Stimulated activated naive B cell treated with anti-CD40 and anti-IgM and Interleukin-4, amounts not matched to agents 10 μg/mL and 1 μg/mL and 100 μg/mL, for 72 hours (primary cell): ENCODE results near the gene PRMT5.

Source experiments
- ATAC-seq, 2 donors: fragments of 150-1000 bp; cut with Tn5 transposase; replicated peaks; 2 replicates each; pipeline ENCODE4 v1.10.0; 2021; ENCODE audit warnings: moderate library complexity in 1 of 2
- DNase-seq: peaks from one replicate; pipeline ENCODE4 v3.0.0; 2021
- H3K27ac Mint-ChIP-seq: one replicate; pipeline ENCODE4 v1.8.0; 2022; ENCODE audit warnings: mild to moderate bottlenecking, mixed read lengths
- H3K27me3 Mint-ChIP-seq, 2 donors: one replicate each; pipeline ENCODE4 v1.8.0; 2022; ENCODE audit warnings: mixed read lengths in 2 of 2
- H3K36me3 Mint-ChIP-seq, 2 donors: one replicate each; pipeline ENCODE4 v1.8.0; 2022; ENCODE audit warnings: mixed read lengths in 2 of 2, mild to moderate bottlenecking in 1 of 2
- H3K4me1 Mint-ChIP-seq, 2 donors: one replicate each; pipeline ENCODE4 v1.8.0; 2022; ENCODE audit warnings: mixed read lengths in 2 of 2, mild to moderate bottlenecking in 1 of 2
- H3K4me3 Mint-ChIP-seq, 2 donors: one replicate each; pipeline ENCODE4 v1.8.0; 2022; ENCODE audit warnings: mild to moderate bottlenecking in 2 of 2, mixed read lengths in 2 of 2, moderate library complexity in 1 of 2
- H3K9me3 Mint-ChIP-seq, 2 donors: one replicate each; pipeline ENCODE4 v1.8.0; 2022; ENCODE audit warnings: mixed read lengths in 2 of 2, mild to moderate bottlenecking in 1 of 2

The PRMT5 gene

GRCh38 chr14:22897357-22897756 lies 31.8 kb downstream of the PRMT5 start:
- Mint-ChIP-seq H3K36me3 (peaks cover 25 to 36% of the 10 kb centered on the region in 2 donors), H3K27ac (no peak overlapping the region), H3K4me1 (peaks cover 3 to 10% of the 10 kb centered on the region in 2 donors), H3K9me3 (no peaks in the 10 kb centered on the region), H3K4me3 (no peak overlapping the region), H3K27me3 (no peaks in the 10 kb centered on the region)
- no peak for DNase-seq
- ATAC-seq = no peak

GRCh38 chr14:22896760-22897159 lies 32.4 kb downstream of the PRMT5 start:
- Mint-ChIP-seq H3K27ac (no peak overlapping the region), H3K9me3 (no peaks in the 10 kb centered on the region), H3K36me3 (peaks cover 20 to 36% of the 10 kb centered on the region in 2 donors), H3K4me3 (no peak overlapping the region), H3K27me3 (no peaks in the 10 kb centered on the region), H3K4me1 (peaks cover 5 to 10% of the 10 kb centered on the region in 2 donors)
- ATAC-seq (no peak), DNase-seq (no peak)

- DNase-seq (no peak), ATAC-seq (no peak)
- Mint-ChIP-seq H3K27ac (no peak overlapping the region), H3K9me3 (no peaks in the 10 kb centered on the region), H3K27me3 (no peaks in the 10 kb centered on the region), H3K4me1 (peaks cover 5 to 10% of the 10 kb centered on the region in 2 donors), H3K36me3 (peaks cover 18 to 33% of the 10 kb centered on the region in 2 donors), H3K4me3 (no peak overlapping the region)
Measured at GRCh38 chr14:22896356-22896755, 32.8 kb downstream of the PRMT5 start.

DNA sequence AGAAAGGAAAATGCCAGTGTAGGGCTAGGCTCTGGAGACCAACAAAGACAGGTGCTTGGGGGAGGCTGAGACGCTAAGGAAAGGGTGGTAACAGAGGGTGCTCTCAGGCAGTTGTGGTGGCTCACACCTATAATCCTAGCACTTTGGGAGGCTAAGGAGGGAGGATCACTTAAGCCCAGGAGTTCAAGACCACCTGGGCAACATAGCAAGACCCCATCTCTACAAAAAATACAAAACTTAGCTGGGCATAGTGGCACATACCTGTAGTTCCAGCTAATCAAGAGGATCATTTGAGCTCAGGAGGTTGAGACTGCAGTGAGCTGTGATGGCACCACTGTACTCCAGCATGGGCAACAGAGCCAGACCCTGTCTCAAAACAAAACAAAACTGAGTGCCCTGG lies 33.8 kb downstream of the PRMT5 start:
- H3K4me1 Mint-ChIP-seq = peaks cover 3 to 6% of the 10 kb centered on the region in 2 donors
- H3K27me3 Mint-ChIP-seq = no peaks in the 10 kb centered on the region
- H3K4me3 Mint-ChIP-seq = no peak overlapping the region
- ATAC-seq (no peak), DNase-seq (no peak)
- no peak overlapping the region for H3K27ac Mint-ChIP-seq
- H3K36me3 Mint-ChIP-seq = peaks cover 11 to 28% of the 10 kb centered on the region in 2 donors
- H3K9me3 Mint-ChIP-seq = no peaks in the 10 kb centered on the region

DNA sequence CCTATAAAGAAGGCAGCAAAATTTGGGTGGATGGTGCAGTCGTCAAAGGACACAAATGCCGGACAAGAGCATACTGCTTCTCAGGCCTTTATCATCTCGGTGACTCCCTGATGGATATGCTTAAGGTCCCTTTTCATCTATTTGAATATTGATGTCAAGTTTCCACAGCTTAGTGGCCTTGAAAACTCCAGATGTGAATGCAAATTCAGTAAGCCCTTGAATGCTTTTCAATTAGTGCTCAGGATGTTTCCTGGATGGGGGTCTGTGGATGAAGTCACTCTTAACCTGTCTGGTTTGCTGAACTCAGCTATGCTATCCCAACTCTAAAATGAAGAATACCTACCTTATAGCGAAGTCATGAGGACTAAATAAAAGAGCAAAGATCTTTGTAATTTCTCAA lies 35.5 kb downstream of the PRMT5 start:
- peaks cover 9 to 36% of the 10 kb centered on the region in 2 donors for H3K36me3 Mint-ChIP-seq
- peaks cover 11 to 12% of the 10 kb centered on the region in 2 donors for H3K4me1 Mint-ChIP-seq
- DNase-seq = no peak
- ATAC-seq = no peak
- H3K27me3 Mint-ChIP-seq = no peaks in the 10 kb centered on the region
- H3K4me3 Mint-ChIP-seq = no peak overlapping the region
- no peak overlapping the region for H3K27ac Mint-ChIP-seq
- no peaks in the 10 kb centered on the region for H3K9me3 Mint-ChIP-seq

DNA sequence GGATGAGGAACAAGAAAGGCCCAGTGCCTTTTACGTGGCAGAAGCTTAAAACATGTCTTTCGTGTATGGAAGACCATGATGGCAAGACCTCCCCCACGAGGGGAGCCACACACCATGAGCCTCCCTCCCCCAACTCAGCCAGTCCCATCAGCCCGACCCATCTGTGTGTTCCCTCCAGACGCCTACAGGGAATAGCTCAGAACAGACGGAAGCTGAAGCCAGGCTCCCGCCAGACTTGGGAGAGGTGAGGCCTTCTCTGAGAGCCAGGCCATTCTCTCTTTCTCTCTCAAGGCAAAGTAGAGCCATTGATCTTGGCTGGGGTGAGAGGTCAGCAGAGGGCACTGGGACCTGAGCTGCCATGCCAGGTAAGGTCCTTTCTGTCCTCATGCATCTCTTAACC lies 36.7 kb downstream of the PRMT5 start:
- Mint-ChIP-seq H3K27me3 (no peaks in the 10 kb centered on the region), H3K27ac (peak overlapping the region; percentile 25), H3K4me1 (peaks cover 19 to 22% of the 10 kb centered on the region in 2 donors), H3K9me3 (no peaks in the 10 kb centered on the region), H3K36me3 (peaks cover 7 to 29% of the 10 kb centered on the region in 2 donors), H3K4me3 (no peak overlapping the region)
- no peak for ATAC-seq
- no peak for DNase-seq

GRCh38 chr14:22890416-22890815 lies 38.8 kb downstream of the PRMT5 start:
- Mint-ChIP-seq H3K9me3 (no peaks in the 10 kb centered on the region), H3K27me3 (no peaks in the 10 kb centered on the region), H3K27ac (no peak overlapping the region), H3K36me3 (peaks cover 2 to 25% of the 10 kb centered on the region in 2 donors), H3K4me1 (peaks cover 32 to 40% of the 10 kb centered on the region in 2 donors), H3K4me3 (no peak overlapping the region)
- DNase-seq (no peak), ATAC-seq (no peak)

- no peaks in the 10 kb centered on the region for H3K9me3 Mint-ChIP-seq
- DNase-seq (no peak), ATAC-seq (peak; percentile 23 to 38)
- H3K27me3 Mint-ChIP-seq = no peaks in the 10 kb centered on the region
- peaks cover 48 to 58% of the 10 kb centered on the region in 2 donors for H3K4me1 Mint-ChIP-seq
- no peak overlapping the region for H3K27ac Mint-ChIP-seq
- H3K4me3 Mint-ChIP-seq = no peak overlapping the region
- H3K36me3 Mint-ChIP-seq = peaks cover 2 to 21% of the 10 kb centered on the region in 2 donors
Measured at GRCh38 chr14:22888662-22889061, 40.5 kb downstream of the PRMT5 start.

DNA sequence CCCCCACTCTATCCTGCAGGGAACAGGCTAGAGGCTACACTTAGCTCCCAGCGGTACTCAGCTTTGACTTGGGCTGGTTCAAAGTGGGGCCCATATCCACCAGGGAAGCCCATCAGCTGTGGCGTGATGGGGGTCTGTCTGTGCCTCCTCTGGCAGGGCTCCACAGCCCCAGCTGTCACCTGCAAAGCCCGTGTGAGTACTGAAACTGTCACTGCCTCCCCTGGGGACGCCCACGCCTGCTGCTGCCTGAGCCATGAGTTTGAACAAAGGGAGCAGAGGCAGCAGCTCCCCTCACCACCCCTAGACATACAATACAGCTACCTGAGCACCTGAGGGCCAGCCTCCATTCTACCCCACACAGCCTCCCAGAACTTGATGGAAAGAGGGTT lies 41.2 kb downstream of the PRMT5 start:
- Mint-ChIP-seq H3K36me3 (peaks cover 2 to 20% of the 10 kb centered on the region in 2 donors), H3K27ac (peak overlapping the region; percentile 96), H3K9me3 (no peaks in the 10 kb centered on the region), H3K4me3 (peak overlapping the region; percentile 83 to 85), H3K4me1 (peaks cover 54 to 64% of the 10 kb centered on the region in 2 donors), H3K27me3 (no peaks in the 10 kb centered on the region)
- peak; percentile 70 to 73 for ATAC-seq
- peak; percentile 79 for DNase-seq

DNA sequence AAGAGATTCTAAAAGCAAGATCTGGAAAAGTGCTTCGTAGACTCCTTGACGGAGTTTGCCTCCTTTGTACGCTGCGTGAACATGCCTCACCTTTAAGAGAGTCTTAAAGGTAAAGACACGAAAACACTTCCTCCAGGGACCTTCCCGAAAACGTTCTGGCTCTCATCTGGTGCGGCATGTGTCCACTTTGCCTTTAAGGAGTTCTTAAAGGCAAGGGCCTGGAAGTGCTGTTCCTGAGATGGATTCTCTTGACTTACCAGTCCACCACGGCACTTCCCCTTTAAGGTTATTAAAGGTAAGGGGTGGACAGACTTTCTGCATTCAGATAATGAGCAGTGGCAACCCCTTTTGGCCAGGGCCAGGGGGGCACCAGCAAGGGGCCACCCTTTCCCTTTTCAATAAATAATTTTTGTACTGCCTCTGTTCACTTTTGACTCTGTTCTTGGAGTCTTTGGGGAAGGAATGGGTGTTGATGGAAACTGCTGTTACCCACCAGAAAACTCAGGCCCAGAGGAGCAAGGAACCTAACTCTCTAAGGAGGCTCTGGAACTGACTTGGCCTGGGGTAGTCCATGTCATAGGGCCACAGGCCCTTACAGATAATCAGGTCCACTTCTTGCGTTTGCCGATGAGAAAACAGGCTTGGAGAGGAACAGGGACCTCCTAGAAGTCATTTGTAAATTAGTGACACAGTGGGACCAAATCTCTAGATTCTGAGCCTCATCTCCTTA lies 41.8 kb downstream of the PRMT5 start:
- Mint-ChIP-seq H3K4me1 (peaks cover 59 to 70% of the 10 kb centered on the region in 2 donors), H3K9me3 (no peaks in the 10 kb centered on the region), H3K27ac (peak overlapping the region; percentile 96), H3K36me3 (peaks cover 0 to 16% of the 10 kb centered on the region in 2 donors), H3K27me3 (no peaks in the 10 kb centered on the region), H3K4me3 (peak overlapping the region; percentile 83 to 85)
- DNase-seq (peak; percentile 53), ATAC-seq (peak; percentile 41 to 51)

GRCh38 chr14:22886500-22887259 lies 42.5 kb downstream of the PRMT5 start:
- Mint-ChIP-seq H3K27me3 (no peaks in the 10 kb centered on the region), H3K36me3 (peaks cover 0 to 11% of the 10 kb centered on the region in 2 donors), H3K4me3 (peak overlapping the region; percentile 83 to 85), H3K4me1 (peaks cover 63 to 77% of the 10 kb centered on the region in 2 donors), H3K27ac (peak overlapping the region; percentile 96), H3K9me3 (no peaks in the 10 kb centered on the region)
- ATAC-seq (peak; percentile 50 to 63), DNase-seq (peak; percentile 69)

DNA sequence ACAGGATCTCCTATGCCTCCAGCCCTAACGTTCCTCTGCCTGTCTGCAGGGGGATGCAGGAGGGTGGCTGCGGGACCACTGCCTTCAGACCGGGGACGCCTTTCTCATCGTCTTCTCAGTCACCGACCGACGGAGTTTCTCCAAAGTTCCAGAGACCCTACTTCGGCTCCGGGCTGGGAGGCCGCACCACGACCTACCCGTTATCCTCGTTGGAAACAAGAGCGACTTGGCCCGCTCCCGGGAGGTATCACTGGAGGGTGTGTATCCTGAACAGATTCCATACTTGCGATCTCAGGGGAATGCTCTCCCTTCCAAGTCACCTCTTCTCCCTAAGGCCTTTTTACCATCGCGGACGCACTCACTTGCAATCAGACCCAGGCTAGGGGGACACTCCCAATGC lies 43.2 kb downstream of the PRMT5 start:
- Mint-ChIP-seq H3K4me1 (peaks cover 64 to 79% of the 10 kb centered on the region in 2 donors), H3K9me3 (no peaks in the 10 kb centered on the region), H3K4me3 (peak overlapping the region; percentile 83 to 85), H3K27me3 (no peaks in the 10 kb centered on the region), H3K36me3 (peaks cover 0 to 11% of the 10 kb centered on the region in 2 donors), H3K27ac (peak overlapping the region; percentile 59)
- DNase-seq (no peak), ATAC-seq (no peak)

GRCh38 chr14:22884738-22885523 lies 44.2 kb downstream of the PRMT5 start:
- Mint-ChIP-seq H3K27ac (peak overlapping the region; percentile 88), H3K4me1 (peaks cover 59 to 72% of the 10 kb centered on the region in 2 donors), H3K4me3 (no peak overlapping the region), H3K36me3 (peaks cover 0 to 7% of the 10 kb centered on the region in 2 donors), H3K27me3 (no peaks in the 10 kb centered on the region), H3K9me3 (no peaks in the 10 kb centered on the region)
- ATAC-seq (no peak), DNase-seq (no peak)

DNA sequence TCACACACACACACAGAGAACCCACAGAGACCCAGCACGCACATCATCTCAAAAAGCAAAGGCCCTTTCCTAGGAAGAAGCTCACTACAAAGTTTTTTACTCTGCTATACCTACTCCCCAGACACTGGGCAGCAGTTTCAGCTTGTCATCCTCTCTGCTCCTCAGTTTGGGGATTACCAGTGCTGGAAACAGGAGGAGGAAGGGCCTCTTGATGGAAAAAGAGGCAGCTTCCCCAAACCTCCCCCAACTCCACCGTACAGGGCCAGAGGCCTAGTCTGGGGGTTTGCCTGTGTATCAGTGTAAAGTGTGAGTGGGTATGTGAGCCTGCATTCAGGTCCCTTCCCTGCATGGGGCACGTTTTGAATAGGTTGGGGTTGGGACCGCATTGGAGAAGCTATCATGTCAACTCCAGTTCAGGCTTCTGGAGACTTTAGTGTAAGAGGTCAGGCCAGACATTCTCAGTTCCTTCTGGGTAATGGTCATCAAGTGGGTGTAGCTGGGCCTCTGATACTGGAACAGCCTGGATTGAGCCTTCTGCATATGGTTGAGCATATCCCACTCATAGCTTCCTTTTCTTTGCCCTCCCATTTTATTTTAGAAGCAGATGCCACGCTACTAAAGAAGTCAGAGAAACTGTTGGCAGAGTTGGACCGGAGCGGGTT lies 45.0 kb downstream of the PRMT5 start:
- peaks cover 54 to 66% of the 10 kb centered on the region in 2 donors for H3K4me1 Mint-ChIP-seq
- no peaks in the 10 kb centered on the region for H3K9me3 Mint-ChIP-seq
- H3K36me3 Mint-ChIP-seq = peaks cover 4 to 11% of the 10 kb centered on the region in 2 donors
- H3K27me3 Mint-ChIP-seq = no peaks in the 10 kb centered on the region
- peak overlapping the region; percentile 52 for H3K27ac Mint-ChIP-seq
- DNase-seq = no peak
- H3K4me3 Mint-ChIP-seq = peak overlapping the region in 1 of 2 donors; percentile 1
- ATAC-seq = no peak
